GM18951 (cell line): ENCODE data around the gene AAK1.

Experiments used
- POLR2A ChIP-seq: IDR thresholded peaks from 4 replicates; pipeline ENCODE4 v1.6.1; 2011; ENCODE audit warnings: mild to moderate bottlenecking; ENCODE audit not compliant: insufficient read length, insufficient read depth; ENCODE audit errors: extremely low read depth
- in situ Hi-C: fragments of 300-500 bp; cut with MboI; formaldehyde crosslinking; loops from one replicate; pipeline ENCODE4 v1.12.0; 2022; ENCODE audit warnings: low sequenced_read_pairs, mixed read lengths, inconsistent platforms; ENCODE audit not compliant: unreplicated experiment

AAK1 gene

DNA sequence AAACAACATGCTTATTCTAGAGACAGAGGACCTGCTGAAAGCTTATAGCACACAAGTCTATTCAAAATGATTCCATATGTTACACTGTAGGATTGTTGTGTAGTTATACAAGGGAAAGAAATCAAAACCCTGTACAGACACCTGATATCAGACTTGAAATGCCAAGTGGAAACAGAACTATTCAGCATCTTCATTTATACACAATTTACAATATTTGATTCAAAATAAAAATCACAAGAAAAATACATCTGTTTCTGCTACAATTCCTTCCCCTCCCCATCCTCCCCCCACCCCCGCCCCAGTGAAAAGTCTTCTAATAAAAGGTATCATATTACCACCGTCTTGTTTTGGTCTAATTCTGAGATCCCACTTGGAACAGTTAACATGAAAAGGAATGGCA lies 168.9 kb downstream of the AAK1 start:
- in situ Hi-C loops, result no loop called here
- TF ChIP-seq POLR2A, result no peak

DNA sequence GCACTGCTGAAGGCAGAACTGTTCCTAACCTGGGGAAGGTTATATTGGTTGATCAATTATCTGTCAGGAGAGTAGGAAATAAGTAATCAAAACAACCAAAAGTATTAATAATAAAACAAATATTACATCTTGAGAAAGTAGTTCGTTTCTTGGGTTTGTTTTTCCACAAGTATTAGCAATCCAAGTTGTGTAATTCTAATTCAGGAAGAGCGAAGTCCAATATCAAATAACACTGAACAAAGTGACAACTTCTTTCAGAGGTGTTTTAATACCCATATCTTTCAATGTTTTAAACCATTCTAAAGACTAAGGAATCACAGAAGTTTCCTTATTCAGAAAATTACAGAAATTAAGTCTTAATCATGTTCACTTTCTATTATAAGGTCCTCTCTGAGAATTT lies 171.7 kb downstream of the AAK1 start:
- in situ Hi-C loops, result no loop called here
- TF ChIP-seq POLR2A, result no peak

DNA sequence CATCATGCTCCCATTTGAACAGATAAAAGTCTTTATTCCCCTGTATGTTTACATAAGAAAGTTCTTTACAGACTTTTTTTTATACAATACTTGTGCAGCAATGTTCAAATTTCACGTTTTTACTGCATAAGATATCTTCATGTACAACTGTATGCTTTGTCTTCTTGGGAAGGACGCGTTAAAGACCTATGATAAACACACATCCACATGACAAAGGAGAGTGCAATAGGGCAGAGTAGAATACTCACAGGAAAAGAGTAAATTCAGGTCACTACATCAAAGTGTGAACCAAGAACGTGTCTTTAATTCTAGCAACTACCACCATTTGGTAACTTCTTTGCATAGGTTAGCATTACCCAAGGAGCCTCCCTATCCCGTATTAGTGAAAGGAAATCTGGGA lies 172.6 kb downstream of the AAK1 start:
- in situ Hi-C loops, result no loop called here
- TF ChIP-seq POLR2A, result no peak

DNA sequence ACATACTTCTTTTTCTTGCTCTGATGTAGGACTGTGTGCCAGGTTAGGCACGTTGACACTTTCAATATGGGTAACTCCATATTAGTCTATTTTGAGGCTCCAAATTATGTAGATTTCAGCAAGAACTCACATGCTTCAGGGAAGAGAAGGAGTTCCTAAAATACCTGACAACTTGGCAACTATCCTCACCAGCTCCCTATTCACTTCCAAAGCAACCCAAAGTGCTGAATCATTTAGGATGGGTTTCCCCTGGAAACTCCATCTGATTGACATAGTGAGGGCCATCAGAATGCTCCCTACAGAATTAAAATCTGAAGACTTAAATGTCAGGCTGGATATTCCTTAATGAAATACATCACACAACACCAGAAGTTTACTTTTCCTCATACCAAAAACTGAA lies 173.8 kb downstream of the AAK1 start:
- in situ Hi-C loops, result no loop called here
- TF ChIP-seq POLR2A, result no peak

DNA sequence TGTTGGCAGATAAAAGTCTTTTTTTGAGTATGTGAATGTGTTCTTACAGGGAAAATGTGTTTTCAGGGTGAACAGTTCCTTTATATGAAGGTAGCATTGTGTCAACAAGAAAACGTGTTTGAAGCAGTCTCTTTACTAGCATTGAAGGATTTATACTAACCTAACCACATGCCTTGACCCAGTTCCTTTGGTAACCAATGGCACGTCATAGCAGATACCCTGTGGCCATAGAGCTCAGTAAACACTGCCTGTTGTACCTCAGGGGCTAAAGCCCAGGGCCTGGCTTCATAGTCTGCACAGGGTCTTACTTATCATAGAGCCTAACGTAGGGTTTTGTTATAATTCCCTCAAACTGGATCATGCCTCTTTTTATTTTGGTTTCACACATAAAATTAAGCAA lies 174.2 kb downstream of the AAK1 start:
- no peak for TF ChIP-seq POLR2A
- in situ Hi-C loops, result no loop called here

DNA sequence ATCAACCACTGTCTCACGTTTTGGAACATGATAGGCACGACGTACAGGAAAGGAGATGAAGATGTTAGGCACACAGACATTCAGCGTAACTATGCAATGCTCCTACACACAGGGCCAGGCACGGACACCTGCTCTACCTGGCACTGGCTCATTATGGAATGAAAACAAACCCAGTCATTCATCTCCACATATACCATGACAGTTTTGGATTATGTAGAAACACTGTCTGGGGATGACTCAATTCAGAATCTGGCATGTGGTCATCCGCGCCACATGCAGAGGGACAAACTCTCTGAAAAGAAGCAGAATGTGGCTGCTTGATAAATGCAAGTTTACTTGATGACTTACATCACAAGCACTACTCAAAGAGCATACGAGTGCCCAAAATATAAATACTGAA lies 176.8 kb downstream of the AAK1 start:
- TF ChIP-seq POLR2A, result no peak
- in situ Hi-C loops, result no loop called here

DNA sequence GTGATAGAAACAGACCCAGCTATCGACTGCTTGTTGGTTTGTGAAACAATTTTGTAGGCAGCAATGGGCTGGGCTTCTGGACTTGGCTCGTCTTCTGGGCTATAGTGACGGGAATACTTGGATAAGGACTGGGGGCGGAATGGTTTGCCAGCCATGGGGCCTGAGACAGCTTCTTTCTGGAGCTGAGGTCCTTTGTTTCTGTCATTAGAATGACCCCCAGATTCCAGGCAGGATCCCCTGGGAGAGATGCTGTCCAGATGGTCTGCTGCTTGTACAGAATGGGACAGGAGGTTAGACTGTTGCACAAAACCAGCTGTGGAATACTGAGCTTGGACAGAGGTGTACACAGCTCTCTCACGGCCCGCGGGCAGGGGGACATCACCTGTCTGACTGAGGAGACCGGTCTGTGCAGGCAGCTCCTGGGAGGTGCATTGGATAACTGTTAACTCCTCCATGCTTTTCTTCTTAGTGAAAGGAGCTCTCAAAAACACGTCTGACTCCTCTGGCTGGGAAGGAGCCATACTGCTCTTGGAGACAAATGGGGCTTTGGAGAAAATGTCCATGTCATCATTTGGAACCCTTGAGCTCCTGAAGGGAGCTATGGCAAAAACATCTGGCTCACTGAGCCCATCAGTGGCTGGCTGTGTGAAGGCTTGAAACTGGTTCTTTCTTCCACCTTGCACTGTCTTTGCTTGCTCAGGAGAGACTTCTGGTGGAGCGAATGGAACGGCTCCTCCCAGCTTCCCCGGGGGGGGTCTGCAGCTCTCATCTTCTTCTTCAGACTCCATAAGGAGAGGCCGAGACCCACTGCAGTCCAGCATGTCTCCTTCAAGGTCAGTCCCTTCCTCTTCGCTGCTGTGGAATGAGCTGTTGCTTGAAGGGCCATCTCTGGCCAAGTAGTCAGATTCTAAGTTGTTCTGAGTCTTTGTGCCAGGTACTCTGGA lies 177.8 kb downstream of the AAK1 start:
- TF ChIP-seq POLR2A, result no peak
- in situ Hi-C loops, result no loop called here

DNA sequence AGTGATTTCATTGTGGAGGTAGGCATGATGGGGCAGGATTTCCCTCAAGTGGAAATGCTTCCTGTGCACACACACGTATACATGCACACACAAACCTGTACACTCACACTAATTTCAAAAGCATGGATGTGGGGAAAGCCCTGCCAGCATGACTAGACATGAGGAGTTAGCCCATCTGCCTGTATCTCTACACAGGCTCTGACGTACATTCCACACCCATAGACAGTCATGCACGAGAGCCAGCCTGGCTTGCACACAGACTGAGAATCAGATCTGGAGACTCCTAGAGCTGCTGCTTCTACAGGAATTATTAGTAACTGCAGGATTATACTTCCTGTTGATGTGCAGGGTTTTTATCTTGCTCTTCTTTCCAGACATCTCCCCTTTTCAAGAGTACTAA lies 179.0 kb downstream of the AAK1 start:
- no peak for TF ChIP-seq POLR2A
- in situ Hi-C loops, result no loop called here

DNA sequence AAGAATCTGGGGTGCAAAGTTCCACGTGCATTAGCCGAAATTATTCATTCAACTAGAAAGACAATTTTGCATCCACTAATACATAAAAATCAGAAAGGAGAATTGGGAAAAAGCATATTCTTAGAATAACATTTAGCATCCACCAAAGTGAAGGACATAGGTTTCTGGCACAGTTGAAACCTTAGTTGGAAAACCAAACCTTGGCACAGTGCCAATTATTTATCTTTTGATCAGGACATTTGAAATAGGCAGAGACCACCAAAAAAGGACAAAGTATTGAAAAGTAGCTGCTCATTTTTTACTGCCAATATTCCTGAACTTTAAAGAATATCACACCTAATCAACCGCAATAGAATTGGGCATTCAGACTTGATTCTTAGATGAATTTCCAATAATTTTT lies 180.8 kb downstream of the AAK1 start:
- in situ Hi-C loops, result no loop called here
- TF ChIP-seq POLR2A, result no peak

DNA sequence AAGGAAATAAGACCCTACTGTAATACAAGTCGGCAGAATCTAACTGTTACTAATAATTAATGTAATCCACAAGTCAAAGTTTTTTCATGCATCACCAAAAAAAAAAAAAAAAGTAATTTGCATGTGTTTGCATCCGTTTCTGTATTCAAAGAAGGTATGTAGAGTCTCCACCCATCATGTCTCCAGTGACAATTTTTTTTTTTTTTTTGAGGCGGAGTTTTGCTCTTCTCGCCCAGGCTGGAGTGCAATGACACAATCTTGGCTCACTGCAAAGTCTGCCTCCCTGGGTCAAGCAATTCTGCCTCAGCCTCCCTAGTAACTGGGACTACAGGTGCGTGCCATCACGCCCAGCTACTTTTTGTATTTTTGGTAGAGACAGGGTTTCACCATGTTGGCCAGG lies 182.1 kb downstream of the AAK1 start:
- TF ChIP-seq POLR2A, result no peak
- in situ Hi-C loops, result no loop called here

DNA sequence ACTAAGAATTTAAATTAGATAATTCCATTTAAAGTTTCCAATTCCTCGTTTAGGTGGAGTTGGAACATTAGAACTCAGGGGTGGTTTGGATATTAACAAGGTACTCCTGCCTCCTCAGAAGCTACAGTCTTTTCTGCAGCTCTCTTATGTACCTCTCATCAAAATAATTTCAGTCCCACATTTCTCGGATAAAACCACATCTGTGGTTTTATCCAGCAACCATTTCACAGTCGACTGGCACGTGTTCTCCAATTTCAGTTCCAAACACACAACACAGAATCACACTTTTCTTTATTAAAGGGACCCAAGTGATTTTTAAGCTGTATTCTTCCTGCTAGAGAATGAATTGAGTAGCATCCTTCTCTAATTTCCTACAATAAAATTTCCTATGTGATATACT lies 183.6 kb downstream of the AAK1 start:
- in situ Hi-C loops, result no loop called here
- no peak for TF ChIP-seq POLR2A

DNA sequence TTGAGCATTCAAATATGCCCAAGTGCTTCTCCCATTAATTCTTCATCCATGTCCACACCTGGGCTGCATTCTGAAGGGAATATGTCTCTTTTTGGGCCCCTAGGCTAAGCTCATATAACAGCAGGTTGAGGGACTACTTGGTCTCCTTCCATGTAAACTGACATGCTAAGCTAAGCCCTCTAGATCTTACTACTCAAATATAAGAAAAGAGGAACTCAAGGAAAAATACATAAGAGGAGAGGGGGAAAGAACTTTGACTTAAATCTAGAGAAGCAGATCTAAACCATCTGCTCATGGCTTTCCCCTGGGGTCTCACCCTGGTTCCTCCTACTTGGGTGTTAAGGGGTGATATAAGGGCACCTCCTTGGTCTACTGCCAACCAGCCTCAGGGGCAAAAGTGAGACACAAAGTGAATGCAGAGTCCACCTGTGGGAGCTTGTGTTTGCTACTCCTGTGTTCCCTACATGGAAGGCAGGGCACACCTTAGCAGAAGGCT lies 186.5 kb downstream of the AAK1 start:
- TF ChIP-seq POLR2A, result no peak
- in situ Hi-C loops, result no loop called here

DNA sequence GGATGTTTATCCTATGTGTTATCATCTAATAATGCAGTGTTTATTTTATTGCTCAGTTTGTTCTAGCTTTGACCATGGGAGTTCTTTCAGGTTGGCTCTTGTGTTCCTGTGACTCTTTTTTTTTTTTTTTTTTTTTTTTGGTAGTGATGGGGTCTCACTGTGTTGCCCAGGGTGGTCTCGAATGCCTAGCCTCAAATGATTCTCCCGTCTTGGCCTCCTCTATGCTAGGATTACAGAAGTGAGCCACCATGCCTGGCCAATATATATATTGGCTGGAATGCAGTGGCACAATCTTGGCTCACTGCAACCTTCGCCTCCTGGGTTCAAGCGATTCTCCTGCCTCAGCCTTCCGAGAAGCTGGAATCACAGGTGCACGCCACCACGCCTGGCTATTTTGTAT lies 187.4 kb downstream of the AAK1 start:
- in situ Hi-C loops, result no loop called here
- TF ChIP-seq POLR2A, result no peak

DNA sequence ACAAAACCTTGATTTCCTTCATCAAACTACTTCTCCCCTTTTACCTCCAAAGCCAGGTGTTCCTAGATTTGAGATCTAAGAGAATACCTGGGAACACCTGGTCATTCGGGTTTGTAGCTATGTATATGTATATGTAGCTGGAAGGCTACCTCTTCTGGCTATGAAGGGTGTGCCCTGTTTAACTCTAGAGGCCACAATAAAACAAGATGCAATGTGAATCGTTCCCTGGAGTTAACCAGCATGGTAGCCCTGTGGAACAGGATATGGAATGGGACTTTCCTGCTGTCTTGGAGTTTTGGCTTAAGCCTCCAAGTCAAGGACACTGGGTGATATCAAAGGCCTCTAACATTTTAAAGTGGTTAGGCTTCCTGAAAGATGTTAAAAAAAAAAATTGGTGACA lies 188.6 kb downstream of the AAK1 start:
- TF ChIP-seq POLR2A, result no peak
- in situ Hi-C loops, result no loop called here
